ENCODE results near the gene SLC7A6OS.

DNA sequence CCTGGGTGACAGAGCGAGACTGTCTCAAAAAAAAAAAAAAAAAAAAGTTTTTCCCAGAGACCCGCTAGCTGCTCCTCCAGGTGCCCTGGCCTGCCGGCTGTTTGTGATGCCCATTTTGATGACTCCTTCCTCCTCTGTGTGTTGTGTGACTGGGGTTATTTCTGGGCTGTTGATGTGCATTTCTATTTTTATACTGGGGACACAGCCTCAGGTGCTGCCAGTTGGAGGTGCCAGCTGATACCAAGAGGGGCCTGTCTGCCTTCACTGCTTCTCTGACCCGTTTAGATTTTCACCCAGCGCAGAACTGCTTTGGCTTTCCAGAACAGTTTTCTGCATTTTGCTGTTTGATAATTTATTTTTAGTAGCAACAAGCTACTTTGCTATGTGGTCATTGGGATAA, 58.9 kb downstream of the SLC7A6OS start:
- TF ChIP-seq, protein P1, sequence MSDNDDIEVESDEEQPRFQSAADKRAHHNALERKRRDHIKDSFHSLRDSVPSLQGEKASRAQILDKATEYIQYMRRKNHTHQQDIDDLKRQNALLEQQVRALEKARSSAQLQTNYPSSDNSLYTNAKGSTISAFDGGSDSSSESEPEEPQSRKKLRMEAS (IDR thresholded peaks at IDR 0.05), result no peak
- TF ChIP-seq EZH2 (IDR thresholded peaks at IDR 0.05), result no peak
- TF ChIP-seq, protein P2, sequence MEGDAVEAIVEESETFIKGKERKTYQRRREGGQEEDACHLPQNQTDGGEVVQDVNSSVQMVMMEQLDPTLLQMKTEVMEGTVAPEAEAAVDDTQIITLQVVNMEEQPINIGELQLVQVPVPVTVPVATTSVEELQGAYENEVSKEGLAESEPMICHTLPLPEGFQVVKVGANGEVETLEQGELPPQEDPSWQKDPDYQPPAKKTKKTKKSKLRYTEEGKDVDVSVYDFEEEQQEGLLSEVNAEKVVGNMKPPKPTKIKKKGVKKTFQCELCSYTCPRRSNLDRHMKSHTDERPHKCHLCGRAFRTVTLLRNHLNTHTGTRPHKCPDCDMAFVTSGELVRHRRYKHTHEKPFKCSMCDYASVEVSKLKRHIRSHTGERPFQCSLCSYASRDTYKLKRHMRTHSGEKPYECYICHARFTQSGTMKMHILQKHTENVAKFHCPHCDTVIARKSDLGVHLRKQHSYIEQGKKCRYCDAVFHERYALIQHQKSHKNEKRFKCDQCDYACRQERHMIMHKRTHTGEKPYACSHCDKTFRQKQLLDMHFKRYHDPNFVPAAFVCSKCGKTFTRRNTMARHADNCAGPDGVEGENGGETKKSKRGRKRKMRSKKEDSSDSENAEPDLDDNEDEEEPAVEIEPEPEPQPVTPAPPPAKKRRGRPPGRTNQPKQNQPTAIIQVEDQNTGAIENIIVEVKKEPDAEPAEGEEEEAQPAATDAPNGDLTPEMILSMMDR (IDR thresholded peaks at IDR 0.05 in 2 of 3, conservative IDR thresholded peaks at IDR 0.05 in 1 of 3; ENCODE audit: borderline replicate concordance in 1 of 3, insufficient read depth in 1 of 3, low read depth in 2 of 3, low read length in 2 of 3), result no peak
- TF ChIP-seq ELF1 (IDR thresholded peaks at IDR 0.05; ENCODE audit: borderline replicate concordance, low read depth), result no peak
- TF ChIP-seq, protein P3, sequence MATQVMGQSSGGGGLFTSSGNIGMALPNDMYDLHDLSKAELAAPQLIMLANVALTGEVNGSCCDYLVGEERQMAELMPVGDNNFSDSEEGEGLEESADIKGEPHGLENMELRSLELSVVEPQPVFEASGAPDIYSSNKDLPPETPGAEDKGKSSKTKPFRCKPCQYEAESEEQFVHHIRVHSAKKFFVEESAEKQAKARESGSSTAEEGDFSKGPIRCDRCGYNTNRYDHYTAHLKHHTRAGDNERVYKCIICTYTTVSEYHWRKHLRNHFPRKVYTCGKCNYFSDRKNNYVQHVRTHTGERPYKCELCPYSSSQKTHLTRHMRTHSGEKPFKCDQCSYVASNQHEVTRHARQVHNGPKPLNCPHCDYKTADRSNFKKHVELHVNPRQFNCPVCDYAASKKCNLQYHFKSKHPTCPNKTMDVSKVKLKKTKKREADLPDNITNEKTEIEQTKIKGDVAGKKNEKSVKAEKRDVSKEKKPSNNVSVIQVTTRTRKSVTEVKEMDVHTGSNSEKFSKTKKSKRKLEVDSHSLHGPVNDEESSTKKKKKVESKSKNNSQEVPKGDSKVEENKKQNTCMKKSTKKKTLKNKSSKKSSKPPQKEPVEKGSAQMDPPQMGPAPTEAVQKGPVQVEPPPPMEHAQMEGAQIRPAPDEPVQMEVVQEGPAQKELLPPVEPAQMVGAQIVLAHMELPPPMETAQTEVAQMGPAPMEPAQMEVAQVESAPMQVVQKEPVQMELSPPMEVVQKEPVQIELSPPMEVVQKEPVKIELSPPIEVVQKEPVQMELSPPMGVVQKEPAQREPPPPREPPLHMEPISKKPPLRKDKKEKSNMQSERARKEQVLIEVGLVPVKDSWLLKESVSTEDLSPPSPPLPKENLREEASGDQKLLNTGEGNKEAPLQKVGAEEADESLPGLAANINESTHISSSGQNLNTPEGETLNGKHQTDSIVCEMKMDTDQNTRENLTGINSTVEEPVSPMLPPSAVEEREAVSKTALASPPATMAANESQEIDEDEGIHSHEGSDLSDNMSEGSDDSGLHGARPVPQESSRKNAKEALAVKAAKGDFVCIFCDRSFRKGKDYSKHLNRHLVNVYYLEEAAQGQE (IDR thresholded peaks at IDR 0.05; ENCODE audit: low read depth), result no peak
- no peak for TF ChIP-seq RAD21 (IDR thresholded peaks at IDR 0.05; ENCODE audit: low read depth)
- TF ChIP-seq POLR2AphosphoS5 (IDR thresholded peaks at IDR 0.05; ENCODE audit: low read depth, low read length), result no peak
- no peak for TF ChIP-seq ZNF274 (IDR thresholded peaks at IDR 0.05; ENCODE audit: low read depth, low read length)
- TF ChIP-seq SP1 (IDR thresholded peaks at IDR 0.05; ENCODE audit: low read depth), result no peak
- TF ChIP-seq POLR2A (IDR thresholded peaks at IDR 0.05; ENCODE audit: borderline replicate concordance, extremely low read depth, insufficient read depth, insufficient read length), result no peak
- TF ChIP-seq ZFX (IDR thresholded peaks at IDR 0.05), result no peak
- no peak for TF ChIP-seq EGR1 (IDR thresholded peaks at IDR 0.05; ENCODE audit: low read depth)
- TF ChIP-seq EZH2phosphoT487 (IDR thresholded peaks at IDR 0.05; ENCODE audit: borderline replicate concordance), result no peak
- TF ChIP-seq, protein P4, sequence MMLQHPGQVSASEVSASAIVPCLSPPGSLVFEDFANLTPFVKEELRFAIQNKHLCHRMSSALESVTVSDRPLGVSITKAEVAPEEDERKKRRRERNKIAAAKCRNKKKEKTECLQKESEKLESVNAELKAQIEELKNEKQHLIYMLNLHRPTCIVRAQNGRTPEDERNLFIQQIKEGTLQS (IDR thresholded peaks at IDR 0.05), result no peak
